WTC11 (cell line): ENCODE results near the gene VDR.

Experiments
- CREB1 ChIP-seq: sonication (generic); formaldehyde crosslinking; IDR thresholded peaks from 2 replicates; pipeline ENCODE4 v1.8.0; 2023; ENCODE audit warnings: mild to moderate bottlenecking, missing genetic modification reagents
- CTCF ChIP-seq: fragments of 200-600 bp; IDR thresholded peaks from 2 replicates; pipeline ENCODE4 v1.8.0; 2022; ENCODE audit warnings: antibody characterized with exemption
- ESRRA ChIP-seq: sonication (generic); formaldehyde crosslinking; IDR thresholded peaks from 2 replicates; pipeline ENCODE4 v1.8.1; 2022; ENCODE audit warnings: mild to moderate bottlenecking, missing genetic modification reagents, borderline replicate concordance
- MAX ChIP-seq: sonication (generic); formaldehyde crosslinking; IDR thresholded peaks from 2 replicates; pipeline ENCODE4 v1.8.0; 2022; ENCODE audit warnings: mild to moderate bottlenecking, missing genetic modification reagents
- NFYB ChIP-seq: sonication (generic); formaldehyde crosslinking; conservative IDR thresholded peaks from 2 replicates; pipeline ENCODE4 v1.8.0; 2022; ENCODE audit warnings: low read depth, missing genetic modification reagents
- PRDM15 ChIP-seq: sonication (generic); formaldehyde crosslinking; IDR thresholded peaks from 2 replicates; pipeline ENCODE4 v1.8.0; 2022; ENCODE audit warnings: missing genetic modification reagents
- SMAD3 ChIP-seq: sonication (generic); formaldehyde crosslinking; IDR thresholded peaks from 2 replicates; pipeline ENCODE4 v1.8.0; 2022; ENCODE audit warnings: missing genetic modification reagents, mild to moderate bottlenecking, borderline replicate concordance
- SMAD4 ChIP-seq: sonication (generic); formaldehyde crosslinking; IDR thresholded peaks from 2 replicates; pipeline ENCODE4 v1.8.0; 2022; ENCODE audit warnings: mild to moderate bottlenecking, missing genetic modification reagents
- STAT6 ChIP-seq: sonication (generic); formaldehyde crosslinking; conservative IDR thresholded peaks from 2 replicates; pipeline ENCODE4 v1.8.1; 2023; ENCODE audit warnings: mild to moderate bottlenecking, low read depth, missing genetic modification reagents, moderate library complexity
- TEAD4 ChIP-seq: sonication (generic); formaldehyde crosslinking; IDR thresholded peaks from 2 replicates; pipeline ENCODE4 v1.8.0; 2022; ENCODE audit warnings: mild to moderate bottlenecking, missing genetic modification reagents
- USF1 ChIP-seq: sonication (generic); formaldehyde crosslinking; IDR thresholded peaks from 2 replicates; pipeline ENCODE4 v1.8.0; 2022; ENCODE audit warnings: mild to moderate bottlenecking, missing genetic modification reagents
- USF2 ChIP-seq: sonication (generic); formaldehyde crosslinking; IDR thresholded peaks from 2 replicates; pipeline ENCODE4 v1.8.1; 2023; ENCODE audit warnings: mild to moderate bottlenecking, missing genetic modification reagents, moderate library complexity
- ZNF317 ChIP-seq: sonication (generic); formaldehyde crosslinking; IDR thresholded peaks from 2 replicates; pipeline ENCODE4 v1.8.1; 2023; ENCODE audit warnings: low read depth, mild to moderate bottlenecking, moderate library complexity, missing genetic modification reagents, borderline replicate concordance

GRCh38 chr12:47824198-47824597 is 80.6 kb downstream of the VDR start:
- TF ChIP-seq CTCF: no peak
- no peak for TF ChIP-seq TEAD4 (CRISPR knock-in tag)
- no peak for TF ChIP-seq ZNF317
- TF ChIP-seq NFYB (CRISPR knock-in tag): no peak
- no peak for TF ChIP-seq SMAD3 (CRISPR knock-in tag)
- no peak for TF ChIP-seq USF1
- no peak for TF ChIP-seq PRDM15 (CRISPR knock-in tag)
- TF ChIP-seq SMAD4 (CRISPR knock-in tag): no peak
- no peak for TF ChIP-seq CREB1
- no peak for TF ChIP-seq STAT6 (CRISPR knock-in tag)
- no peak for TF ChIP-seq ESRRA (CRISPR knock-in tag)
- TF ChIP-seq USF2 (CRISPR knock-in tag): no peak
- no peak for TF ChIP-seq MAX (CRISPR knock-in tag)
